WI38 (cell line): ENCODE data around the gene MCL1.
"Not testable (repeated sequence)": the region's sequence is repeated elsewhere in the genome, so short reads cannot be mapped to it uniquely, and the experiment has no call there.

Experiments used
- H3K4me3 ChIP-seq: 2 replicates; pipeline ENCODE4 v1.5.1; 2011; ENCODE audit warnings: low read depth, mild to moderate bottlenecking, control low read depth, low read length
- TF ChIP-seq, protein P1 (sequence below): IDR thresholded peaks from 2 replicates; pipeline ENCODE4 v1.5.1; 2012; ENCODE audit warnings: low read depth, mild to moderate bottlenecking, control low read depth, low read length

Gene MCL1

DNA sequence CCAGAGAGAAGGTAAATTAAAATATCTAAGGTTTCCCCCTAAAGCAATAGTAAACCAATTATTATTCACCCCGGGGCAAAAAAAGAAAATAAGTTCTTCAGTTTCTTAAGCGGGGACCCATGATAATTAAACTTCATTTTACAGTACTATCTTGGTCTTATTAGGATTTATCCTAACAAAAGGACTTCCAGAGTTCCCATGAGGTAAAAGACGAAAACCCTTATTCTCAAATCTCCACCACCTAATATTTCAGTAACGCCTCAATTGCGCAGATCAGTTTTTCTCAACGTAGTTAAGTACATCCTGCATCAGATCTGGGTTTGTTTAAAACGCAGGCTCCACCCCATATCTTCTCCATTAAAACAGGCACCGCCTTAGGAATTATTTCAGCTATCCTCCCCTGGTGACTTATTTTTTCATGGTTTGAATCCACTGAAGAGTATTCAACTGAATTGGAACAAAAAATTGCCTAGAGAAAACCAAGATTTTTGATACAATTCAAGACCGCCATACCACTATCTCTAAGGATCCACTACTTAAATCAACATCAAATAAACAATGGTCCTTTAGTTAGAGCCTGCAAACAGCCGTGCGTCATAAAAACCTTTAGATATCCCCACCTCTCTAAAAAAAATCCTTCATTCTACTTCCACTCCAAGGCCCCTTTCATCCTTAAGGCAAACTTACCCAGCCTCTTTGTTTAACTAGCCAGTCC, 1.7 kb downstream of the MCL1 start:
- peak overlapping the region; percentile 95 for H3K4me3 ChIP-seq
- TF ChIP-seq, protein P1, sequence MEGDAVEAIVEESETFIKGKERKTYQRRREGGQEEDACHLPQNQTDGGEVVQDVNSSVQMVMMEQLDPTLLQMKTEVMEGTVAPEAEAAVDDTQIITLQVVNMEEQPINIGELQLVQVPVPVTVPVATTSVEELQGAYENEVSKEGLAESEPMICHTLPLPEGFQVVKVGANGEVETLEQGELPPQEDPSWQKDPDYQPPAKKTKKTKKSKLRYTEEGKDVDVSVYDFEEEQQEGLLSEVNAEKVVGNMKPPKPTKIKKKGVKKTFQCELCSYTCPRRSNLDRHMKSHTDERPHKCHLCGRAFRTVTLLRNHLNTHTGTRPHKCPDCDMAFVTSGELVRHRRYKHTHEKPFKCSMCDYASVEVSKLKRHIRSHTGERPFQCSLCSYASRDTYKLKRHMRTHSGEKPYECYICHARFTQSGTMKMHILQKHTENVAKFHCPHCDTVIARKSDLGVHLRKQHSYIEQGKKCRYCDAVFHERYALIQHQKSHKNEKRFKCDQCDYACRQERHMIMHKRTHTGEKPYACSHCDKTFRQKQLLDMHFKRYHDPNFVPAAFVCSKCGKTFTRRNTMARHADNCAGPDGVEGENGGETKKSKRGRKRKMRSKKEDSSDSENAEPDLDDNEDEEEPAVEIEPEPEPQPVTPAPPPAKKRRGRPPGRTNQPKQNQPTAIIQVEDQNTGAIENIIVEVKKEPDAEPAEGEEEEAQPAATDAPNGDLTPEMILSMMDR: no peak

DNA sequence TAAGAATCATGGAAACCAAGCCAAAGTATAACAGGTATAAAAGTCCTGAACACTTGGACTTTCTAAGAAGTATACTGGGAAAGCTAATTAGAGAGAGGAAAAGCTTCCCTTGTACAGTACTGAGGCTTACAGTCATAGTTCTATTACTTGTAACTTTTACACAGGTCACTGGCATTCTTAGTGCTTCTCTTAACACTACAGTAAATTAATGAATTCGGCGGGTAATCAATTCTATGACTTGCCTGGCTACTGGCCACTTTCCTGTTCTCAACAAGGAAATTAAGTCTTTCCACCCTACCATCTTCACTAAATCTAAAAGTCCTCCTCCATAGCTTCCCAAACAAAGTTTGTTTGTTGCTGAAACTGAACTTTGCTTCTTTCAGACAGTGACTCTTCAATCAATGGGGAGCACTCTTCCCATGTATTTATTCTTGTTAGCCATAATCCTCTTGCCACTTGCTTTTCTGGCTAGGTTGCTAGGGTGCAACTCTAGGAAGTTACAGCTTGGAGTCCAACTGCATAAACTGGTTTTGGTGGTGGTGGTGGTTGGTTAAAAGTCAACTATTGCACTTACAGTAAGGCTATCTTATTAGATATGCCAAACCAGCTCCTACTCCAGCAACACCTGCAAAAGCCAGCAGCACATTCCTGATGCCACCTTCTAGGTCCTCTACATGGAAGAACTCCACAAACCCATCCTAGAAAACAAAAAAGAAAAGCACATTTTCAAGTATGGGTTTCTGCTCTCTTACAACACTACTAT, 2.4 kb downstream of the MCL1 start:
- peak overlapping the region; percentile 95 for H3K4me3 ChIP-seq
- TF ChIP-seq, protein P1: no peak

DNA sequence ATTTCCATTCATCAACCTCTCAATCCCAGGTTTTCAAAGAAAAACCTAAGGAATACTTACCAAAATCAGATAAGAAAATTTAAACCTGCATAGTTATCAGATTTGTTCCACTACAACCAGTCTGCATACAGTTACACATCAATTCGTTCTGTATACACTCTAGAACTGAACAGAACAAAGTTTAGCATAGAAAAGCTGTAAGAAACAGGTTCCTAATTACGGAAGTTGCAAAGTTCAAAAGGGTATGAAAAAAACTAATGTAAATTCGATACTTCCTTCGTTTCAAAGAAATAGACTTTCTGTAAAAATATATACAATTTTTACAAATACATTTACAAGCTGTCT, 3.1 kb downstream of the MCL1 start:
- H3K4me3 ChIP-seq: peak overlapping the region; percentile 95
- TF ChIP-seq, protein P1: no peak

DNA sequence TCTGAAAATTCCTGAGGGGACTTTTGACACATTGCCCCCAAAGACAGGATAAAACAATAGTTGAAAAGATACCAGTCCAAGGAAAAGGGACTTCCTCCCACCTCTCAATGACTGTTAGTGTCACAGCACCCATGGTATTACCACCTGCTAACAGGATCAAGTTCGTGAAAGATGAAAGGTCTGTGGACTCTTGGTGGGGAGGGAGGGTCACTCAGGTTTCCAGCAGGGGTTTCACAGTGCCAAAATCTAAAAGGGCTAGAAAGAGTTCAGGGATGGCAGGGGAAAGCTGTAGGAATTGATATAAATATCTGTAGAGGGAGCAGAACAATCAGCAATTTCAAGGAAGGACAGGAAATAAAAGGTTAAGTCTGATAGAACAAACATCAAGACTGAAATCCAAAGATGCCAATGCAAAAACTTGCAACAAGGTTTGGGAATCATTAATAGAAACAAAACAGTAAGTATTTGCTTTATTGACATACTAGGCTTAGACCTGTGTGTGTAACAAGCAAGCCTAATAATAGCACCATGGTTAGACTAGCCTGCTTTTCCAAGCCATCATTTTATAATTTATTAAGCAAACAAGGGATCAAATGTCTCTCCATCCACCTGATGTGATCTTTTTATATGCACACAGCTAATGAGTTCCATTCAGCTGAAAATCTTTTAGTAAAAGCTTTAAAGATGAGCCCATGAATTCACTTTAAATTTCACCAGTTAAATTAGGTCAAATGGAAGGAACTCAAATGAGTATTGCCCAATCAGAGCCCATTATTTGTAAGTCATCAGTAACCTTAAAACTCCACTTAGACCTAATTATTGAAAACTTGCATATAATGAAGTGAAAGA, 3.7 kb downstream of the MCL1 start:
- TF ChIP-seq, protein P1: no peak
- H3K4me3 ChIP-seq: peak overlapping the region; percentile 95

GRCh38 chr1:150575072-150575489, 4.3 kb downstream of the MCL1 start:
- TF ChIP-seq, protein P1: no peak
- H3K4me3 ChIP-seq: peak overlapping the region; percentile 95

DNA sequence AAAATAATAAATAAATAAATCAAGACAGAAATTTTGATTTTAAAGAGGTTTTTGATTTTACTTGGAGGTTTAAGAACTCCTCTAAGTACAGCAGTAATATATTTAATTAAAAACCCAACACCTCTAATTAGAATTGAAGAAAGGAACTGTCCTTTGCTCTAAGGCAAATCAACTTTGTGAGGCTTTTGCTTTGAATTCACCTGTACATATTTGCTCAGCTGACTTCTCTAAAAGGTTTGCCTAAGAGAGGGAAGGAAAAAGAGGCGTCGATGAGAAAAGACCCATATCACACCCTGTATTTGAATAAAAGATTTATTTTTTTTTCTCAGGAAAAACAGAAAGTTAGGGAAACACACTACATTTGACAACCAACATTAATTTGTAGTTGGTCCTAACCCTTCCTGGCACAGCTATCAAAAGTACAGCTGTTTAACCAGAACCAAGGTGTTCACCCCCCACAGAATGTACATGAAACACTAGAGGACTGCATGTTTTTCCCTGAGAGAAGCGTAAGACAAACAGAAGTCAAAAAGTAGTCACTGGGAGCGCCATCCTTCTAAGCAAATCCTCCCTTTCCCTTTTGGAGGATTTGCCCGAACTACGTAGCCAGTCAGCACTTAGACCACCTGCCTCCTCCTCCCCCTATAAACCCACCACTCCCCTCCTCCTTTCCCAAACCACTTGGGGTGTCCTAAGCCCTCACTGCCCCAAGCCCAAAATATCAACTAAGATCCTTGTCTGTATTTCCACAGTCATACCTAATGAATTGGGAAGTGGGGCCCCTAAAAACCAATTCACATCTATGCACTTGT, 4.9 kb downstream of the MCL1 start:
- TF ChIP-seq, protein P1: no peak
- H3K4me3 ChIP-seq: peak overlapping the region; percentile 95

DNA sequence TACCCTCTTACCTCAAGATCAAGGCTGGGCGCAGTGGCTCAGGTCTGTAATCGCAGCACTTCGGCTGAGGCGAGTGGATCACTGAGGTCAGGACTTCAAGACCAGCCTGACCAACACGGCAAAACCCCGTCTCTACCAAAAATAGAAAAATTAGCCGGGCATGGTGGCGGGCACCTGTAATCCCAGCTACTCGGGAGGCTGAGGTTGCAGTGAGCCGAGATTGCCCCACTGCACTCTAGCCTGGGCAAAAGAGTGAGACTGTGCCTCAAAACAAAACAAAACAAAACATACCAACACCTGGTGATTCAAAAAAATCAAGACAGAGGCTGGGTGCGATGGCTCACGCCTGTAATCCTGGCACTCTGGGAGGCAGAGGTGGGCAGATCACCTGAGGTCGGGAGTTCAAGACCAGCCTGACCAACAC, 5.8 kb downstream of the MCL1 start:
- not testable (repeated sequence) for H3K4me3 ChIP-seq
